K562 (cell line): ENCODE measurements around the gene DNMT3L. TPM values are rescaled to one million over a fixed set of nuclear protein-coding genes. Genes with fewer than 3 reads are reported as not detected.

Experiments used
- BHLHE40 ChIP-seq: IDR thresholded peaks from 2 replicates; pipeline ENCODE4 v1.6.1; 2011; ENCODE audit warnings: low read length, improper control_type of control experiment
- CXXC5 ChIP-seq: fragments of 250-450 bp; sonication (Bioruptor Pico); IDR thresholded peaks from 2 replicates; pipeline ENCODE4 v1.8.0; 2022; ENCODE audit warnings: inconsistent platforms, mild to moderate bottlenecking, moderate library complexity
- DLX4 ChIP-seq: fragments of 250-450 bp; sonication (Bioruptor Pico); IDR thresholded peaks from 2 replicates; pipeline ENCODE4 v1.6.1; 2021; ENCODE audit warnings: mild to moderate bottlenecking
- FOXK2 ChIP-seq, 2 experiments: fragments of 450-650 bp; IDR thresholded peaks in 1 of 2; conservative IDR thresholded peaks in 1 of 2; 2 replicates each; pipeline ENCODE4 v1.6.1; 2016; ENCODE audit warnings: low read depth in 2 of 2, mild to moderate bottlenecking in 1 of 2
- MAX ChIP-seq: sonication (generic); formaldehyde crosslinking; IDR thresholded peaks from 2 replicates; pipeline ENCODE4 v1.9.0; 2022; ENCODE audit warnings: mild to moderate bottlenecking, missing genetic modification reagents
- MED1 ChIP-seq: sonication (generic); formaldehyde crosslinking; IDR thresholded peaks from 2 replicates; pipeline ENCODE4 v1.8.1; 2023; ENCODE audit warnings: missing genetic modification reagents, borderline replicate concordance
- MLLT1 ChIP-seq, 2 experiments: fragments of 450-650 bp; IDR thresholded peaks; 2 replicates each; pipeline ENCODE4 v1.6.1; 2016
- MTA1 ChIP-seq: fragments of 450-650 bp; IDR thresholded peaks from 2 replicates; pipeline ENCODE4 v1.6.1; 2017; ENCODE audit warnings: borderline replicate concordance
- NR0B1 ChIP-seq: fragments of 450-650 bp; IDR thresholded peaks from one replicate; pipeline ENCODE4 v1.6.1; 2018; ENCODE audit warnings: mild to moderate bottlenecking, moderate library complexity; ENCODE audit not compliant: partially characterized antibody
- PHF21A ChIP-seq: fragments of 450-650 bp; IDR thresholded peaks from 2 replicates; pipeline ENCODE4 v1.6.1; 2017; ENCODE audit warnings: low read depth, borderline replicate concordance
- STAG1 ChIP-seq: sonication (generic); formaldehyde crosslinking; IDR thresholded peaks from 2 replicates; pipeline ENCODE4 v1.5.0; 2020; ENCODE audit warnings: missing genetic modification reagents, borderline replicate concordance
- TSHZ1 ChIP-seq: fragments of 250-450 bp; sonication (Bioruptor Pico); IDR thresholded peaks from 2 replicates; pipeline ENCODE4 v1.4.0; 2020; ENCODE audit warnings: mild to moderate bottlenecking, moderate library complexity
- ZC3H11A ChIP-seq: IDR thresholded peaks from 2 replicates; pipeline ENCODE4 v1.6.1; 2012; ENCODE audit warnings: low read depth, low read length, improper control_type of control experiment
- ZMIZ1 ChIP-seq, 2 experiments: fragments of 150-350 bp in 1 of 2; IDR thresholded peaks; 2 replicates each; pipeline ENCODE4 v1.6.1; 2012 to 2016; ENCODE audit warnings: low read depth in 2 of 2, low read length in 2 of 2, mild to moderate bottlenecking in 1 of 2, moderate library complexity in 1 of 2
- polyA plus RNA-seq, 8 experiments: library from polyadenylated mRNA; depleted of rRNA in 4 of 8; stranded (reverse) in 5 of 8; unstranded in 3 of 8; fragments of >200 nt; fragmentation: Nextera tagmentation in 2 of 8; fragmentation: Illumina TruSeq in 1 of 8; extraction: Ambion mirVana in 2 of 8; extraction: Trizol in 1 of 8; gene quantifications; 2 replicates each; pipeline versions ENCODE4 v1.2.1 to v1.2.3, GENCODE V29; 2011 to 2014; ENCODE audit warnings: inconsistent platforms in 1 of 8, missing spikeins in 1 of 8
- total RNA-seq, 7 experiments: library from RNA; depleted of rRNA in 6 of 7; stranded (reverse); fragments of >200 nt in 6 of 7; fragmentation: Illumina TruSeq in 2 of 7; extraction: Trizol in 2 of 7; gene quantifications; 2 replicates each; pipeline versions ENCODE4 v1.2.1 to v1.2.3, GENCODE V29; 2011 to 2021; ENCODE audit warnings: low replicate concordance in 1 of 7

The DNMT3L gene
- total and polyA plus RNA-seq, 9 of the 15 experiments (the other 6 are each of a cell fraction or from before 2014, with no cell fraction given) = 0.08 TPM; not detected in 8

GRCh38 chr21:44297525-44298290 lies 36.0 kb upstream of the DNMT3L start (continued):
- TF ChIP-seq FOXK2 (conservative IDR thresholded peaks at IDR 0.05 in 1 of 2, IDR thresholded peaks at IDR 0.05 in 1 of 2; ENCODE audit: low read depth in 2 of 2) (peak; percentile 89 to 93), MED1 (no peak), DLX4 (CRISPR knock-in tag) (no peak), BHLHE40 (peak; percentile 70), ZC3H11A (peak; percentile 26; the same call in 1 of the 2 replicates), MLLT1 (IDR thresholded peaks at IDR 0.05) (no peak), MAX (CRISPR knock-in tag) (0 out of 2 replicates have a peak, but pooled peaks have one; percentile 9), TSHZ1 (CRISPR knock-in tag) (no peak), PHF21A (peak; percentile 63; the same call in 1 of the 2 replicates), CXXC5 (no peak), STAG1 (CRISPR knock-in tag) (peak; percentile 89; the same call in 1 of the 2 replicates), NR0B1 (no peak), MTA1 (no peak), ZMIZ1 (IDR thresholded peaks at IDR 0.05; ENCODE audit: low read depth in 2 of 2, low read length in 2 of 2) (0 out of 4 replicates have a peak, but pooled peaks of 1 of the 2 experiments have one; percentile 40)
